DND-41 (cell line): ENCODE measurements around the gene RPS14.

Experiments used
- EZH2 ChIP-seq: IDR thresholded peaks from 3 replicates; pipeline ENCODE4 v1.6.1; 2012; ENCODE audit warnings: borderline replicate concordance, low read depth, mild to moderate bottlenecking, moderate library complexity, low read length, inconsistent platforms; ENCODE audit not compliant: severe bottlenecking
- TF ChIP-seq, protein P1 (sequence below): IDR thresholded peaks from 2 replicates; pipeline ENCODE4 v1.5.1; 2012; ENCODE audit warnings: borderline replicate concordance, low read length, moderate library complexity, mild to moderate bottlenecking; ENCODE audit not compliant: poor library complexity, severe bottlenecking; ENCODE audit errors: extremely low read depth

DNA sequence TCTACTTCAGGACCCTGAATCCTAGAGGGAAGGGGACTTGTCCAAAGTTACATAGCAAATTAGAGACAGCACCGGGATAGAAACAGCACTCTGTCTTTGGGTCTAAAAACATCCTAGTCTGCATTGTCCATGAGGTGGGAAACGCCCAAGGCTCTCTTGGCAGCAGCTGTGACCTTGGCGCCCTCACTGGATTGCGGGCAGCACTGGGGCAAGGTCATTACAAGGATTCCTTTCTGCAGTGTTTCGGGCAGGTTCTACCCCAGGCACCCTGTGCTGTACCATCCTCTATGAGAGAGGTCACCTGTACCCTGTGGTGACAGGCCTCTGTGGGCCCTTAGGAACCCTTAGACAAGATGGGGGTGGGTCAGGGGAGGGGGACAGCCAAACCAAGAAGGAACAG is 45.4 kb downstream of the RPS14 start:
- TF ChIP-seq, protein P1, sequence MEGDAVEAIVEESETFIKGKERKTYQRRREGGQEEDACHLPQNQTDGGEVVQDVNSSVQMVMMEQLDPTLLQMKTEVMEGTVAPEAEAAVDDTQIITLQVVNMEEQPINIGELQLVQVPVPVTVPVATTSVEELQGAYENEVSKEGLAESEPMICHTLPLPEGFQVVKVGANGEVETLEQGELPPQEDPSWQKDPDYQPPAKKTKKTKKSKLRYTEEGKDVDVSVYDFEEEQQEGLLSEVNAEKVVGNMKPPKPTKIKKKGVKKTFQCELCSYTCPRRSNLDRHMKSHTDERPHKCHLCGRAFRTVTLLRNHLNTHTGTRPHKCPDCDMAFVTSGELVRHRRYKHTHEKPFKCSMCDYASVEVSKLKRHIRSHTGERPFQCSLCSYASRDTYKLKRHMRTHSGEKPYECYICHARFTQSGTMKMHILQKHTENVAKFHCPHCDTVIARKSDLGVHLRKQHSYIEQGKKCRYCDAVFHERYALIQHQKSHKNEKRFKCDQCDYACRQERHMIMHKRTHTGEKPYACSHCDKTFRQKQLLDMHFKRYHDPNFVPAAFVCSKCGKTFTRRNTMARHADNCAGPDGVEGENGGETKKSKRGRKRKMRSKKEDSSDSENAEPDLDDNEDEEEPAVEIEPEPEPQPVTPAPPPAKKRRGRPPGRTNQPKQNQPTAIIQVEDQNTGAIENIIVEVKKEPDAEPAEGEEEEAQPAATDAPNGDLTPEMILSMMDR = no peak
- no peak for TF ChIP-seq EZH2
